ENCODE data around the gene HOXD4.

Gene HOXD4

GRCh38 chr2:176111846-176112374 is 39.4 kb upstream of the HOXD4 start:
- no peak; the same call in 2 of the 3 replicates for ATAC-seq
- TF ChIP-seq BACH2 (CRISPR knock-in tag; IDR thresholded peaks at IDR 0.05; ENCODE audit: borderline replicate concordance) (no peak), GLIS3 (CRISPR knock-in tag; IDR thresholded peaks at IDR 0.05) (no peak), ZFP30 (CRISPR knock-in tag; IDR thresholded peaks at IDR 0.05) (no peak), POU6F1 (CRISPR knock-in tag; IDR thresholded peaks at IDR 0.05; ENCODE audit: borderline replicate concordance, low read depth) (no peak), ZC3H10 (CRISPR knock-in tag; IDR thresholded peaks at IDR 0.05) (no peak)

GRCh38 chr2:176112375-176113302 is 38.7 kb upstream of the HOXD4 start:
- TF ChIP-seq BACH2 (CRISPR knock-in tag; IDR thresholded peaks at IDR 0.05; ENCODE audit: borderline replicate concordance) (no peak), POU6F1 (CRISPR knock-in tag; IDR thresholded peaks at IDR 0.05; ENCODE audit: borderline replicate concordance, low read depth) (no peak), CSDC2 (CRISPR knock-in tag; IDR thresholded peaks at IDR 0.05) (no peak), ZC3H10 (CRISPR knock-in tag; IDR thresholded peaks at IDR 0.05) (no peak), ISL1 (CRISPR knock-in tag; IDR thresholded peaks at IDR 0.05) (no peak), SNAI2 (CRISPR knock-in tag; IDR thresholded peaks at IDR 0.05) (no peak), TOX (CRISPR knock-in tag; IDR thresholded peaks at IDR 0.05; ENCODE audit: borderline replicate concordance) (no peak), ZFP3 (CRISPR knock-in tag; IDR thresholded peaks at IDR 0.05) (no peak), ZNF8 (CRISPR knock-in tag; IDR thresholded peaks at IDR 0.05) (no peak), CSRNP3 (CRISPR knock-in tag; IDR thresholded peaks at IDR 0.05) (no peak), ESRRG (CRISPR knock-in tag; IDR thresholded peaks at IDR 0.05) (no peak)
- ATAC-seq: no peak

- ATAC-seq: no peak
These were observed 37.0 kb upstream of the HOXD4 start for GRCh38 chr2:176114120-176114929.

More at GRCh38 chr2:176114120-176114929, 37.0 kb upstream of the HOXD4 start:
- no peak for TF ChIP-seq SNAI2 (CRISPR knock-in tag; IDR thresholded peaks at IDR 0.05)
- TF ChIP-seq POU6F1 (CRISPR knock-in tag; IDR thresholded peaks at IDR 0.05; ENCODE audit: borderline replicate concordance, low read depth): no peak
- no peak for TF ChIP-seq ZNF70 (CRISPR knock-in tag; IDR thresholded peaks at IDR 0.05)
- no peak for TF ChIP-seq ISL1 (CRISPR knock-in tag; IDR thresholded peaks at IDR 0.05)
- TF ChIP-seq OSR1 (CRISPR knock-in tag; IDR thresholded peaks at IDR 0.05): no peak
- no peak for TF ChIP-seq ZFP3 (CRISPR knock-in tag; IDR thresholded peaks at IDR 0.05)
- TF ChIP-seq TCF4 (CRISPR knock-in tag; IDR thresholded peaks at IDR 0.05; ENCODE audit: borderline replicate concordance): no peak
- no peak for TF ChIP-seq TSHZ2 (CRISPR knock-in tag; IDR thresholded peaks at IDR 0.05)
- no peak for TF ChIP-seq ARNTL (CRISPR knock-in tag; IDR thresholded peaks at IDR 0.05; ENCODE audit: borderline replicate concordance, low read depth)
- TF ChIP-seq ZFP30 (CRISPR knock-in tag; IDR thresholded peaks at IDR 0.05): no peak
- TF ChIP-seq ZNF565 (CRISPR knock-in tag; conservative IDR thresholded peaks at IDR 0.05; ENCODE audit: low read depth): no peak
- no peak for TF ChIP-seq ZC3H10 (CRISPR knock-in tag; IDR thresholded peaks at IDR 0.05)
- no peak for TF ChIP-seq ZNF8 (CRISPR knock-in tag; IDR thresholded peaks at IDR 0.05)
- TF ChIP-seq PATZ1 (CRISPR knock-in tag; IDR thresholded peaks at IDR 0.05; ENCODE audit: borderline replicate concordance): no peak
- TF ChIP-seq CSRNP3 (CRISPR knock-in tag; IDR thresholded peaks at IDR 0.05): no peak
- TF ChIP-seq RARB (CRISPR knock-in tag; IDR thresholded peaks at IDR 0.05): no peak

Data from SK-N-SH treated with all-trans-retinoic acid at 6 μM for 48 hours (cell line).